ENCODE measurements around the gene RAB36. TPM values are rescaled to one million over a fixed set of nuclear protein-coding genes. Genes with fewer than 3 reads are reported as not detected.

The RAB36 gene
- total and polyA plus RNA-seq, 9 of the 15 experiments (the other 6 are each of a cell fraction or from before 2014, with no cell fraction given) = 0.04 to 0.50 (median 0.08) TPM; not detected in 3

DNA sequence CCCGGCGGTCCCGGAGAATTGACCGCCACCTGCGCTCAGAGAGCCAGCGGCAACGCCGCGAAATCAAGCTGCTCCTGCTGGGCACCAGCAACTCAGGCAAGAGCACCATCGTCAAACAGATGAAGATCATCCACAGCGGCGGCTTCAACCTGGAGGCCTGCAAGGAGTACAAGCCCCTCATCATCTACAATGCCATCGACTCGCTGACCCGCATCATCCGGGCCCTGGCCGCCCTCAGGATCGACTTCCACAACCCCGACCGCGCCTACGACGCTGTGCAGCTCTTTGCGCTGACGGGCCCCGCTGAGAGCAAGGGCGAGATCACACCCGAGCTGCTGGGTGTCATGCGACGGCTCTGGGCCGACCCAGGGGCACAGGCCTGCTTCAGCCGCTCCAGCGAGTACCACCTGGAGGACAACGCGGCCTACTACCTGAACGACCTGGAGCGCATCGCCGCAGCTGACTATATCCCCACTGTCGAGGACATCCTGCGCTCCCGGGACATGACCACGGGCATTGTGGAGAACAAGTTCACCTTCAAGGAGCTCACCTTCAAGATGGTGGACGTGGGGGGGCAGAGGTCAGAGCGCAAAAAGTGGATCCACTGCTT lies 49.4 kb upstream of the RAB36 start (continued):
- TF ChIP-seq, protein P1, sequence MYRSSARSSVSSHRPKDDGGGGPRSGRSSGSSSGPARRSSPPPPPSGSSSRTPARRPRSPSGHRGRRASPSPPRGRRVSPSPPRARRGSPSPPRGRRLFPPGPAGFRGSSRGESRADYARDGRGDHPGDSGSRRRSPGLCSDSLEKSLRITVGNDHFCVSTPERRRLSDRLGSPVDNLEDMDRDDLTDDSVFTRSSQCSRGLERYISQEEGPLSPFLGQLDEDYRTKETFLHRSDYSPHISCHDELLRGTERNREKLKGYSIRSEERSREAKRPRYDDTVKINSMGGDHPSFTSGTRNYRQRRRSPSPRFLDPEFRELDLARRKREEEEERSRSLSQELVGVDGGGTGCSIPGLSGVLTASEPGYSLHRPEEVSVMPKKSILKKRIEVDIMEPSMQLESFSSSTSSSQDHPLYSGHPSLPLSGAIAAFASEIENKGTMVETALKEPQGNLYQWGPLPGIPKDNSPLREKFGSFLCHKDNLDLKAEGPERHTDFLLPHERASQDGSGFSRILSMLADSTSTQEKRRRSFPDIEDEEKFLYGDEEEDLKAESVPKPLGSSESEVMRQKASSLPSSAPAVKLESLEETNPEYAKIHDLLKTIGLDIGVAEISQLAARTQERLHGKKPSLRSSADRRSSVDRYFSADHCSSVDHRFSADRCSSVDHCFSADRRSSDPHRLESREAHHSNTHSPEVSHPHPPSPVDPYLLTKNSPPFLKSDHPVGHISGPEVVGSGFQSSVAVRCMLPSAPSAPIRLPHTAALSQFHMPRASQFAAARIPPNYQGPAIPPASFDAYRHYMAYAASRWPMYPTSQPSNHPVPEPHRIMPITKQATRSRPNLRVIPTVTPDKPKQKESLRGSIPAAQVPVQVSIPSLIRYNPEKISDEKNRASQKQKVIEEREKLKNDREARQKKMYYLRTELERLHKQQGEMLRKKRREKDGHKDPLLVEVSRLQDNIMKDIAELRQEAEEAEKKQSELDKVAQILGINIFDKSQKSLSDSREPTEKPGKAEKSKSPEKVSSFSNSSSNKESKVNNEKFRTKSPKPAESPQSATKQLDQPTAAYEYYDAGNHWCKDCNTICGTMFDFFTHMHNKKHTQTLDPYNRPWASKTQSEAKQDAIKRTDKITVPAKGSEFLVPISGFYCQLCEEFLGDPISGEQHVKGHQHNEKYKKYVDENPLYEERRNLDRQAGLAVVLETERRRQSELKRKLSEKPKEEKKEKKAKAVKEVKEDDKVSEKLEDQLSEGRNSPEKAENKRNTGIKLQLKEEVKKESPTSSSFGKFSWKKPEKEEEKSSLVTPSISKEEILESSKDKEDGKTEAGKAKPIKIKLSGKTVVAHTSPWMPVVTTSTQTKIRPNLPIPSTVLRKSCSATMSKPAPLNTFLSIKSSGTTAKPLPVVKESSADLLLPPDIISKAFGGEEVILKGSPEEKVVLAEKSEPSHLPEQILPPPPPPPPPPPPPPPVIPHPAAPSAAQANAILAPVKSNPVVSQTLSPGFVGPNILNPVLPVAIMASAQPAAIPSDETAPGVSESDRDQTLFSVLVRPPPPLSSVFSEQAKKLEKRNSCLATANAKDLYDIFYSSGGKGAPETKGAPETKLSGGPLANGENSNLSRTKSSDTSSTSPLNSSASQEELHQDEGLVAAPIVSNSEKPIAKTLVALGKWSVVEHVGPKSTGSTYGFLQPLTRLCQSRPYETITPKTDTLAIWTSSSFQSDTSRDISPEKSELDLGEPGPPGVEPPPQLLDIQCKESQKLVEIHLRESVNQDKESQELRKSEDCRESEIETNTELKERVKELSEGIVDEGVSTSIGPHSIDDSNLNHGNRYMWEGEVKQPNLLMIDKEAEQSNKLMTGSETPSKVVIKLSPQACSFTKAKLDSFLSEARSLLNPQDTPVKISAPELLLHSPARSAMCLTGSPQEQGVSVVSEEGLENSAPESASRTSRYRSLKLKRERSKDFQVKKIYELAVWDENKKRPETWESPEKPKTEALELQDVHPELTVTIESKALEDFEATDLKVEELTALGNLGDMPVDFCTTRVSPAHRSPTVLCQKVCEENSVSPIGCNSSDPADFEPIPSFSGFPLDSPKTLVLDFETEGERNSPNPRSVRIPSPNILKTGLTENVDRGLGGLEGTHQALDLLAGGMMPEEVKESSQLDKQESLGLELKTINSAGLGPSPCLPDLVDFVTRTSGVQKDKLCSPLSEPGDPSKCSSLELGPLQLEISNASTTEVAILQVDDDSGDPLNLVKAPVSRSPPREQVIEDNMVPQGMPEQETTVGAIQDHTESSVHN (IDR thresholded peaks at IDR 0.05; ENCODE audit: borderline replicate concordance in 1 of 2, low read depth in 1 of 2) = no peak
- TF ChIP-seq ARID2 (IDR thresholded peaks at IDR 0.05) (no peak), YBX1 (IDR thresholded peaks at IDR 0.05) (no peak), GTF2F1 (IDR thresholded peaks at IDR 0.05; ENCODE audit: low read depth, low read length) (no peak), GATAD2B (IDR thresholded peaks at IDR 0.05; ENCODE audit: borderline replicate concordance) (no peak), ESRRB (CRISPR knock-in tag; IDR thresholded peaks at IDR 0.05; ENCODE audit: borderline replicate concordance) (no peak)
- TF ChIP-seq, protein P2, sequence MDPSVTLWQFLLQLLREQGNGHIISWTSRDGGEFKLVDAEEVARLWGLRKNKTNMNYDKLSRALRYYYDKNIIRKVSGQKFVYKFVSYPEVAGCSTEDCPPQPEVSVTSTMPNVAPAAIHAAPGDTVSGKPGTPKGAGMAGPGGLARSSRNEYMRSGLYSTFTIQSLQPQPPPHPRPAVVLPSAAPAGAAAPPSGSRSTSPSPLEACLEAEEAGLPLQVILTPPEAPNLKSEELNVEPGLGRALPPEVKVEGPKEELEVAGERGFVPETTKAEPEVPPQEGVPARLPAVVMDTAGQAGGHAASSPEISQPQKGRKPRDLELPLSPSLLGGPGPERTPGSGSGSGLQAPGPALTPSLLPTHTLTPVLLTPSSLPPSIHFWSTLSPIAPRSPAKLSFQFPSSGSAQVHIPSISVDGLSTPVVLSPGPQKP (CRISPR knock-in tag; IDR thresholded peaks at IDR 0.05) = no peak
- TF ChIP-seq, protein P3, sequence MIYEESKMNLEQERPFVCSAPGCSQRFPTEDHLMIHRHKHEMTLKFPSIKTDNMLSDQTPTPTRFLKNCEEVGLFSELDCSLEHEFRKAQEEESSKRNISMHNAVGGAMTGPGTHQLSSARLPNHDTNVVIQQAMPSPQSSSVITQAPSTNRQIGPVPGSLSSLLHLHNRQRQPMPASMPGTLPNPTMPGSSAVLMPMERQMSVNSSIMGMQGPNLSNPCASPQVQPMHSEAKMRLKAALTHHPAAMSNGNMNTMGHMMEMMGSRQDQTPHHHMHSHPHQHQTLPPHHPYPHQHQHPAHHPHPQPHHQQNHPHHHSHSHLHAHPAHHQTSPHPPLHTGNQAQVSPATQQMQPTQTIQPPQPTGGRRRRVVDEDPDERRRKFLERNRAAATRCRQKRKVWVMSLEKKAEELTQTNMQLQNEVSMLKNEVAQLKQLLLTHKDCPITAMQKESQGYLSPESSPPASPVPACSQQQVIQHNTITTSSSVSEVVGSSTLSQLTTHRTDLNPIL (CRISPR knock-in tag; IDR thresholded peaks at IDR 0.05) = no peak
- TF ChIP-seq, protein P4, sequence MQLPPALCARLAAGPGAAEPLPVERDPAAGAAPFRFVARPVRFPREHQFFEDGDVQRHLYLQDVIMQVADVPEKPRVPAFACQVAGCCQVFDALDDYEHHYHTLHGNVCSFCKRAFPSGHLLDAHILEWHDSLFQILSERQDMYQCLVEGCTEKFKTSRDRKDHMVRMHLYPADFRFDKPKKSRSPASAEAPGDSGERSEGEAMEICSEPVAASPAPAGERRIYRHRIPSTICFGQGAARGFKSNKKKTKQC (CRISPR knock-in tag; IDR thresholded peaks at IDR 0.05) = no peak
- TF ChIP-seq, protein P5, sequence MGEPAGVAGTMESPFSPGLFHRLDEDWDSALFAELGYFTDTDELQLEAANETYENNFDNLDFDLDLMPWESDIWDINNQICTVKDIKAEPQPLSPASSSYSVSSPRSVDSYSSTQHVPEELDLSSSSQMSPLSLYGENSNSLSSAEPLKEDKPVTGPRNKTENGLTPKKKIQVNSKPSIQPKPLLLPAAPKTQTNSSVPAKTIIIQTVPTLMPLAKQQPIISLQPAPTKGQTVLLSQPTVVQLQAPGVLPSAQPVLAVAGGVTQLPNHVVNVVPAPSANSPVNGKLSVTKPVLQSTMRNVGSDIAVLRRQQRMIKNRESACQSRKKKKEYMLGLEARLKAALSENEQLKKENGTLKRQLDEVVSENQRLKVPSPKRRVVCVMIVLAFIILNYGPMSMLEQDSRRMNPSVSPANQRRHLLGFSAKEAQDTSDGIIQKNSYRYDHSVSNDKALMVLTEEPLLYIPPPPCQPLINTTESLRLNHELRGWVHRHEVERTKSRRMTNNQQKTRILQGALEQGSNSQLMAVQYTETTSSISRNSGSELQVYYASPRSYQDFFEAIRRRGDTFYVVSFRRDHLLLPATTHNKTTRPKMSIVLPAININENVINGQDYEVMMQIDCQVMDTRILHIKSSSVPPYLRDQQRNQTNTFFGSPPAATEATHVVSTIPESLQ (CRISPR knock-in tag; IDR thresholded peaks at IDR 0.05) = no peak
- TF ChIP-seq, protein P6, sequence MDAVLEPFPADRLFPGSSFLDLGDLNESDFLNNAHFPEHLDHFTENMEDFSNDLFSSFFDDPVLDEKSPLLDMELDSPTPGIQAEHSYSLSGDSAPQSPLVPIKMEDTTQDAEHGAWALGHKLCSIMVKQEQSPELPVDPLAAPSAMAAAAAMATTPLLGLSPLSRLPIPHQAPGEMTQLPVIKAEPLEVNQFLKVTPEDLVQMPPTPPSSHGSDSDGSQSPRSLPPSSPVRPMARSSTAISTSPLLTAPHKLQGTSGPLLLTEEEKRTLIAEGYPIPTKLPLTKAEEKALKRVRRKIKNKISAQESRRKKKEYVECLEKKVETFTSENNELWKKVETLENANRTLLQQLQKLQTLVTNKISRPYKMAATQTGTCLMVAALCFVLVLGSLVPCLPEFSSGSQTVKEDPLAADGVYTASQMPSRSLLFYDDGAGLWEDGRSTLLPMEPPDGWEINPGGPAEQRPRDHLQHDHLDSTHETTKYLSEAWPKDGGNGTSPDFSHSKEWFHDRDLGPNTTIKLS (IDR thresholded peaks at IDR 0.05; ENCODE audit: borderline replicate concordance, low read depth) = no peak

All from K562 (cell line).